ENCODE data around the gene HS6ST3. TPM values are rescaled to one million over a fixed set of nuclear protein-coding genes. Genes with fewer than 3 reads are reported as not detected.

The HS6ST3 gene
- total RNA-seq, 1 experiment from 2014 or later = not detected

DNA sequence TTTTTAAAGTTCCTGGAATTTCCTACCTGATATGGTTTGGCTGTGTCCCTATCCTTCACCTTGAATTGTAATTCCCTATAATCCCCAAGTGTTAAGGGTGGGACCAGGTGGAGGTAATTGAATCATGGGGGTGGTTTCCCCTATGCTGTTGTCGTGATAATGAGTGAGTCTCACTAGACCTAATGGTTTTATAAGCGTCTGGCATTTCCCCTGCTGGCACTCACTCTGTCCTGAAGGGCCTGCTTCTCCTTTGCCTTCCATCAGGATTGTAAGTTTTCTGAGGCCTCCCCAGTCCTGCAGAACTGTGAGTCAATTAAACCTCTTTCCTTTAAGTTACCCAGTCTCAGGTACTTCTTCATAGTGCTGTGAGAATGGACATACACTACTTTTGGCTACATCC lies 298.7 kb downstream of the HS6ST3 start:
- Histone ChIP-seq H3K4me1 (no peaks in the 10 kb centered on the region), H3K36me3 (ENCODE audit: control insufficient read depth, insufficient read depth, low read length) (no peaks in the 10 kb centered on the region), H3K27me3 (replicated peaks; ENCODE audit: control insufficient read depth, insufficient read depth, low read length) (no peaks in the 10 kb centered on the region), H3K4me3 (ENCODE audit: low read depth, low read length) (no peak overlapping the region), H3K9me3 (no peaks in the 10 kb centered on the region)
- no peaks in the 10 kb centered on the region for H3K36me3 Mint-ChIP-seq (ENCODE audit: insufficient read depth, unreplicated experiment)
- CTCF ChIA-PET = no interaction called here
- no peak overlapping the region for H3K27ac Mint-ChIP-seq (ENCODE audit: unreplicated experiment)
- TF ChIP-seq, protein P1, sequence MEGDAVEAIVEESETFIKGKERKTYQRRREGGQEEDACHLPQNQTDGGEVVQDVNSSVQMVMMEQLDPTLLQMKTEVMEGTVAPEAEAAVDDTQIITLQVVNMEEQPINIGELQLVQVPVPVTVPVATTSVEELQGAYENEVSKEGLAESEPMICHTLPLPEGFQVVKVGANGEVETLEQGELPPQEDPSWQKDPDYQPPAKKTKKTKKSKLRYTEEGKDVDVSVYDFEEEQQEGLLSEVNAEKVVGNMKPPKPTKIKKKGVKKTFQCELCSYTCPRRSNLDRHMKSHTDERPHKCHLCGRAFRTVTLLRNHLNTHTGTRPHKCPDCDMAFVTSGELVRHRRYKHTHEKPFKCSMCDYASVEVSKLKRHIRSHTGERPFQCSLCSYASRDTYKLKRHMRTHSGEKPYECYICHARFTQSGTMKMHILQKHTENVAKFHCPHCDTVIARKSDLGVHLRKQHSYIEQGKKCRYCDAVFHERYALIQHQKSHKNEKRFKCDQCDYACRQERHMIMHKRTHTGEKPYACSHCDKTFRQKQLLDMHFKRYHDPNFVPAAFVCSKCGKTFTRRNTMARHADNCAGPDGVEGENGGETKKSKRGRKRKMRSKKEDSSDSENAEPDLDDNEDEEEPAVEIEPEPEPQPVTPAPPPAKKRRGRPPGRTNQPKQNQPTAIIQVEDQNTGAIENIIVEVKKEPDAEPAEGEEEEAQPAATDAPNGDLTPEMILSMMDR (IDR thresholded peaks at IDR 0.05; ENCODE audit: insufficient read depth in 1 of 2, low read depth in 1 of 2, low read length in 1 of 2, severe bottlenecking in 1 of 2, unreplicated experiment in 1 of 2) = no peak
- POLR2A ChIA-PET = no interaction called here
- no peak for DNase-seq
- intact Hi-C loops (cut with micrococcal nuclease; ENCODE audit: unreplicated experiment) = no loop called here
- H3K4me1 Mint-ChIP-seq (ENCODE audit: low read depth, unreplicated experiment) = no peaks in the 10 kb centered on the region
- no peaks in the 10 kb centered on the region for H3K27me3 Mint-ChIP-seq (ENCODE audit: insufficient read depth, unreplicated experiment)
- H3K9me3 Mint-ChIP-seq (ENCODE audit: unreplicated experiment) = peaks cover 9% of the 10 kb centered on the region
- H3K4me3 Mint-ChIP-seq (ENCODE audit: unreplicated experiment) = no peak overlapping the region
- no TSS peak for BruUV-seq (replicated peaks)

DNA sequence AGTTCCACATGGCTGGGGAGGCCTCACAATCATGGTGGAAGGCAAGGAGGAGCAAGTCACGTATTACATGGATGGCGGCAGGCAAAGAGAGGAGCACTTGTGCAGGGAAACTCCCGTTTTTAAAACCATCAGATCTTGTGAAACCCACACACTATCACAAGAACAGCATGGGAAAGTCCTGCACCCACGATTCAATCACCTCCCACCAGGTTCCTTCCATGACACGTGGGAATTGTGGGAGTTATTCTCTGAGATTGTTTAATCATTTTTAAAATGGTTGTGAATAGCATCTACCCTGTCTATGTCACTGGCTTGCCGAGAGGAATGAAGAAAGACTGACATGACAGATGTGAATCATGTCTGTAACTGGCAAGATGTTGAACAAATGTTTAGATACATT lies 301.7 kb downstream of the HS6ST3 start:
- Mint-ChIP-seq H3K4me3 (ENCODE audit: unreplicated experiment) (no peak overlapping the region), H3K36me3 (ENCODE audit: insufficient read depth, unreplicated experiment) (no peaks in the 10 kb centered on the region), H3K27ac (ENCODE audit: unreplicated experiment) (no peak overlapping the region), H3K4me1 (ENCODE audit: low read depth, unreplicated experiment) (no peaks in the 10 kb centered on the region), H3K9me3 (ENCODE audit: unreplicated experiment) (peaks cover 9% of the 10 kb centered on the region), H3K27me3 (ENCODE audit: insufficient read depth, unreplicated experiment) (peaks cover 5% of the 10 kb centered on the region)
- H3K9me3 ChIP-seq = no peaks in the 10 kb centered on the region
- TF ChIP-seq, protein P1 (IDR thresholded peaks at IDR 0.05; ENCODE audit: insufficient read depth in 1 of 2, low read depth in 1 of 2, low read length in 1 of 2, severe bottlenecking in 1 of 2, unreplicated experiment in 1 of 2) = no peak
- intact Hi-C loops (cut with micrococcal nuclease; ENCODE audit: unreplicated experiment) = no loop called here
- BruUV-seq (replicated peaks) = no TSS peak
- no peaks in the 10 kb centered on the region for H3K27me3 ChIP-seq (replicated peaks; ENCODE audit: control insufficient read depth, insufficient read depth, low read length)
- POLR2A ChIA-PET = no interaction called here
- H3K4me1 ChIP-seq = no peaks in the 10 kb centered on the region
- CTCF ChIA-PET = no interaction called here
- H3K36me3 ChIP-seq (ENCODE audit: control insufficient read depth, insufficient read depth, low read length) = no peaks in the 10 kb centered on the region
- no peak overlapping the region for H3K4me3 ChIP-seq (ENCODE audit: low read depth, low read length)
- DNase-seq = no peak

DNA sequence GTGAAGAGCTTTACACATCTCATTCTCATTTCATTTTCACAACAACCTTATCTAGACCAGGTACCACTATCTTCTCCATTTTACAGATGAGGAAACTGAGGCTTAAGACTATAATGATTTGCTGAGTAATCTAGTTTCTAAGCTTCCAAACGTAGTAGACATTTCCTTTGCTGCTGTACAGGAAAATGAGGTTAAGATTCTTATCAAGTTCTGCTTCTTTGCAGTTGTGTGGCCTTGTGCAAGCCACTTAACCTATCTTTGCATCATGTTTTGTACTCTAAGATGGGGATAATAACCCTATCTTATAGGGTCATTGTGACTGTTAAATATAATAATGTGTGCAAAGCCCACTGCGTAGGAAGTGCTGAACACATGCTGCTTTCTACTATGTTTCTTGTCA lies 307.9 kb downstream of the HS6ST3 start:
- no peak for DNase-seq
- BruUV-seq (replicated peaks) = no TSS peak
- no peak overlapping the region for H3K4me3 Mint-ChIP-seq (ENCODE audit: unreplicated experiment)
- no peaks in the 10 kb centered on the region for H3K4me1 Mint-ChIP-seq (ENCODE audit: low read depth, unreplicated experiment)
- H3K27me3 ChIP-seq (replicated peaks; ENCODE audit: control insufficient read depth, insufficient read depth, low read length) = no peaks in the 10 kb centered on the region
- CTCF ChIA-PET = no interaction called here
- H3K36me3 ChIP-seq (ENCODE audit: control insufficient read depth, insufficient read depth, low read length) = no peaks in the 10 kb centered on the region
- POLR2A ChIA-PET = no interaction called here
- H3K4me3 ChIP-seq (ENCODE audit: low read depth, low read length) = no peak overlapping the region
- no peaks in the 10 kb centered on the region for H3K4me1 ChIP-seq
- TF ChIP-seq, protein P1 (IDR thresholded peaks at IDR 0.05; ENCODE audit: insufficient read depth in 1 of 2, low read depth in 1 of 2, low read length in 1 of 2, severe bottlenecking in 1 of 2, unreplicated experiment in 1 of 2) = no peak
- no peaks in the 10 kb centered on the region for H3K36me3 Mint-ChIP-seq (ENCODE audit: insufficient read depth, unreplicated experiment)
- H3K27ac Mint-ChIP-seq (ENCODE audit: unreplicated experiment) = no peak overlapping the region
- no peaks in the 10 kb centered on the region for H3K9me3 ChIP-seq
- no peaks in the 10 kb centered on the region for H3K9me3 Mint-ChIP-seq (ENCODE audit: unreplicated experiment)
- intact Hi-C loops (cut with micrococcal nuclease; ENCODE audit: unreplicated experiment) = no loop called here
- H3K27me3 Mint-ChIP-seq (ENCODE audit: insufficient read depth, unreplicated experiment) = peaks cover 5% of the 10 kb centered on the region
